NCI-H82 treated with DMSO at 0.1 percent for 48 hours (cell line): Measurements from ENCODE around the gene COMMD9.

ENCODE experiments used
- DNase-seq: peaks from one replicate; lab custom pipeline; 2025; ENCODE audit not compliant: unreplicated experiment; lab: John Stamatoyannopoulos, UW

Gene COMMD9

GRCh38 chr11:36227044-36227443 is 62.2 kb downstream of the COMMD9 start:
- DNase-seq = no peak

- no peak for DNase-seq
Observed at GRCh38 chr11:36224209-36224882, 64.9 kb downstream of the COMMD9 start.

- DNase-seq = no peak
Observed at GRCh38 chr11:36222831-36223635, 66.2 kb downstream of the COMMD9 start.
